WTC11 (cell line): ENCODE results near the gene GGN. TPM values are rescaled to one million over a fixed set of nuclear protein-coding genes. Genes with fewer than 3 reads are reported as not detected.
A peak's percentile ranks its signal among the peaks of the same experiment; 100 is the strongest.

Experiments
- ATAC-seq: fragments of 200-7000 bp; cut with Tn5 transposase; 2 replicates; pipeline ENCODE4 v1.10.0; 2021; ENCODE audit warnings: mild to moderate bottlenecking, moderate library complexity
- CTCF ChIA-PET: fragments of 300-600 bp; sonication (Branson Sonifier 250); formaldehyde crosslinking; loops from one replicate; lab custom pipeline; 2021; ENCODE audit warnings: antibody characterized with exemption; lab: Charles Lee
- POLR2A ChIA-PET: fragments of 350-600 bp; sonication (Branson Sonifier 250); formaldehyde crosslinking; loops from one replicate; lab custom pipeline; 2021; ENCODE audit warnings: antibody characterized with exemption; lab: Charles Lee
- DNase-seq: peaks from one replicate; pipeline ENCODE4 v3.0.0; 2021; ENCODE audit warnings: low spot score
- H3K27ac Mint-ChIP-seq: 2 replicates; pipeline ENCODE4 v1.8.0; 2021; ENCODE audit warnings: mixed read lengths
- H3K27me3 Mint-ChIP-seq: 2 replicates; pipeline ENCODE4 v1.8.0; 2021; ENCODE audit warnings: low read depth, mild to moderate bottlenecking, moderate library complexity, mixed read lengths
- H3K36me3 Mint-ChIP-seq: 2 replicates; pipeline ENCODE4 v1.8.0; 2021; ENCODE audit warnings: mixed read lengths
- H3K4me1 Mint-ChIP-seq: 2 replicates; pipeline ENCODE4 v1.8.0; 2022; ENCODE audit warnings: mixed read lengths
- H3K4me3 Mint-ChIP-seq: 2 replicates; pipeline ENCODE4 v1.8.0; 2021; ENCODE audit warnings: mild to moderate bottlenecking, moderate library complexity, mixed read lengths
- H3K9me3 Mint-ChIP-seq: 2 replicates; pipeline ENCODE4 v1.8.0; 2021; ENCODE audit warnings: mixed read lengths
- ATF6 ChIP-seq: sonication (generic); formaldehyde crosslinking; IDR thresholded peaks from 2 replicates; pipeline ENCODE4 v1.8.1; 2023; ENCODE audit warnings: mild to moderate bottlenecking, missing genetic modification reagents
- CDX4 ChIP-seq: fragments of 250-450 bp; sonication (Bioruptor Pico); IDR thresholded peaks from 2 replicates; pipeline ENCODE4 v1.9.0; 2021; ENCODE audit warnings: moderate library complexity, mild to moderate bottlenecking, inconsistent platforms, borderline replicate concordance
- E2F4 ChIP-seq: sonication (generic); formaldehyde crosslinking; IDR thresholded peaks from 2 replicates; pipeline ENCODE4 v1.8.1; 2022; ENCODE audit warnings: low read depth, mild to moderate bottlenecking, moderate library complexity, missing genetic modification reagents, borderline replicate concordance
- FOXP1 ChIP-seq: sonication (generic); formaldehyde crosslinking; IDR thresholded peaks from 2 replicates; pipeline ENCODE4 v1.8.0; 2022; ENCODE audit warnings: missing genetic modification reagents, mild to moderate bottlenecking, moderate library complexity, borderline replicate concordance
- IRF2 ChIP-seq: sonication (generic); formaldehyde crosslinking; IDR thresholded peaks from 2 replicates; pipeline ENCODE4 v1.8.0; 2022; ENCODE audit warnings: low read depth, missing genetic modification reagents, borderline replicate concordance
- JAZF1 ChIP-seq: fragments of 250-450 bp; sonication (Bioruptor Pico); IDR thresholded peaks from 2 replicates; pipeline ENCODE4 v1.9.0; 2021; ENCODE audit warnings: moderate library complexity, mild to moderate bottlenecking, inconsistent platforms
- MAX ChIP-seq: sonication (generic); formaldehyde crosslinking; IDR thresholded peaks from 2 replicates; pipeline ENCODE4 v1.8.0; 2022; ENCODE audit warnings: mild to moderate bottlenecking, missing genetic modification reagents
- NR2C2 ChIP-seq: sonication (generic); formaldehyde crosslinking; IDR thresholded peaks from 2 replicates; pipeline ENCODE4 v1.8.0; 2022; ENCODE audit warnings: mild to moderate bottlenecking, missing genetic modification reagents
- OVOL2 ChIP-seq: fragments of 250-450 bp; sonication (Bioruptor Pico); IDR thresholded peaks from 2 replicates; pipeline ENCODE4 v1.9.0; 2021; ENCODE audit warnings: mild to moderate bottlenecking, borderline replicate concordance
- PRDM15 ChIP-seq: sonication (generic); formaldehyde crosslinking; IDR thresholded peaks from 2 replicates; pipeline ENCODE4 v1.8.0; 2022; ENCODE audit warnings: missing genetic modification reagents
- RELA ChIP-seq: sonication (generic); formaldehyde crosslinking; IDR thresholded peaks from 2 replicates; pipeline ENCODE4 v1.8.1; 2022; ENCODE audit warnings: missing genetic modification reagents, mild to moderate bottlenecking, borderline replicate concordance
- RORB ChIP-seq: fragments of 250-450 bp; sonication (Bioruptor Pico); IDR thresholded peaks from 2 replicates; pipeline ENCODE4 v1.9.0; 2021; ENCODE audit warnings: mild to moderate bottlenecking
- STAT6 ChIP-seq: sonication (generic); formaldehyde crosslinking; conservative IDR thresholded peaks from 2 replicates; pipeline ENCODE4 v1.8.1; 2023; ENCODE audit warnings: mild to moderate bottlenecking, low read depth, missing genetic modification reagents, moderate library complexity
- USF2 ChIP-seq: sonication (generic); formaldehyde crosslinking; IDR thresholded peaks from 2 replicates; pipeline ENCODE4 v1.8.1; 2023; ENCODE audit warnings: mild to moderate bottlenecking, missing genetic modification reagents, moderate library complexity
- ZBTB43 ChIP-seq: sonication (generic); formaldehyde crosslinking; IDR thresholded peaks from 2 replicates; pipeline ENCODE4 v1.8.1; 2023; ENCODE audit warnings: mild to moderate bottlenecking, missing genetic modification reagents
- ZNF263 ChIP-seq: sonication (generic); formaldehyde crosslinking; IDR thresholded peaks from 2 replicates; pipeline ENCODE4 v1.8.1; 2022; ENCODE audit warnings: low read depth, mild to moderate bottlenecking, moderate library complexity, missing genetic modification reagents
- ZNF396 ChIP-seq: fragments of 250-450 bp; sonication (Bioruptor Pico); IDR thresholded peaks from 2 replicates; pipeline ENCODE4 v1.8.0; 2021; ENCODE audit warnings: mild to moderate bottlenecking, moderate library complexity, borderline replicate concordance
- ZNF416 ChIP-seq: fragments of 250-450 bp; sonication (Bioruptor Pico); IDR thresholded peaks from 2 replicates; pipeline ENCODE4 v1.9.0; 2021; ENCODE audit warnings: mild to moderate bottlenecking, inconsistent platforms
- ZNF423 ChIP-seq: fragments of 250-450 bp; sonication (Bioruptor Pico); IDR thresholded peaks from 2 replicates; pipeline ENCODE4 v2.1.2; 2022; ENCODE audit warnings: mild to moderate bottlenecking, moderate library complexity
- total RNA-seq: library from RNA; stranded (reverse); gene quantifications from 3 replicates; pipeline ENCODE4 v1.2.3, GENCODE V29; 2021

The GGN gene
- total RNA-seq, 1 experiment from 2014 or later = 2.4 TPM

- H3K27ac Mint-ChIP-seq = no peak overlapping the region
- H3K27me3 Mint-ChIP-seq = peaks cover 78% of the 10 kb centered on the region
- H3K9me3 Mint-ChIP-seq = no peaks in the 10 kb centered on the region
- ATAC-seq (no peak), DNase-seq (no peak)
- CTCF ChIA-PET = no interaction called here
- POLR2A ChIA-PET = no interaction called here
- H3K4me3 Mint-ChIP-seq = no peak overlapping the region
- TF ChIP-seq E2F4 (no peak), ZBTB43 (CRISPR knock-in tag) (no peak), STAT6 (CRISPR knock-in tag) (no peak), ZNF396 (CRISPR knock-in tag) (no peak), NR2C2 (CRISPR knock-in tag) (no peak), OVOL2 (no peak), RELA (CRISPR knock-in tag) (no peak), RORB (CRISPR knock-in tag) (no peak), IRF2 (CRISPR knock-in tag) (no peak)
- H3K4me1 Mint-ChIP-seq = no peaks in the 10 kb centered on the region
- peaks cover 6% of the 10 kb centered on the region; the same call in 1 of the 2 replicates for H3K36me3 Mint-ChIP-seq
These were observed 13.3 kb upstream of the GGN start for GRCh38 chr19:38401148-38401547.

- no peaks in the 10 kb centered on the region for H3K4me1 Mint-ChIP-seq
- POLR2A ChIA-PET = no interaction called here
- peaks cover 6% of the 10 kb centered on the region; the same call in 1 of the 2 replicates for H3K36me3 Mint-ChIP-seq
- CTCF ChIA-PET = interaction anchor here (0.6 to 1.1 kb wide), 2 partner anchors 78 to 160 kb away, joined by 3 to 6 read pairs; no protein-coding TSS in a partner anchor
- no peak for DNase-seq
- no peak for TF ChIP-seq MAX
- TF ChIP-seq USF2 (CRISPR knock-in tag) = 0 out of 2 replicates have a peak, but pooled peaks have one; percentile 29
- TF ChIP-seq JAZF1 = no peak
- H3K4me3 Mint-ChIP-seq = no peak overlapping the region
- ATAC-seq = no peak
- H3K9me3 Mint-ChIP-seq = no peaks in the 10 kb centered on the region
- H3K27ac Mint-ChIP-seq = no peak overlapping the region
- peaks cover 80% of the 10 kb centered on the region for H3K27me3 Mint-ChIP-seq
These were observed 12.5 kb upstream of the GGN start for GRCh38 chr19:38400361-38400760.

GRCh38 chr19:38399537-38399936 is 11.7 kb upstream of the GGN start:
- H3K36me3 Mint-ChIP-seq = peaks cover 6% of the 10 kb centered on the region; the same call in 1 of the 2 replicates
- POLR2A ChIA-PET = no interaction called here
- TF ChIP-seq ZNF416 (no peak), ZNF263 (no peak), FOXP1 (CRISPR knock-in tag) (no peak), ATF6 (CRISPR knock-in tag) (no peak), ZNF423 (CRISPR knock-in tag) (no peak), PRDM15 (CRISPR knock-in tag) (no peak), CDX4 (no peak)

More at GRCh38 chr19:38399537-38399936, 11.7 kb upstream of the GGN start:
- Mint-ChIP-seq H3K4me1 (peaks cover 6% of the 10 kb centered on the region; the same call in 1 of the 2 replicates), H3K9me3 (no peaks in the 10 kb centered on the region), H3K4me3 (no peak overlapping the region), H3K27me3 (peaks cover 83% of the 10 kb centered on the region), H3K27ac (no peak overlapping the region)
- ATAC-seq (no peak), DNase-seq (no peak)
- CTCF ChIA-PET = interaction anchor here (0.6 to 1.1 kb wide), 2 partner anchors 78 to 161 kb away, joined by 3 to 6 read pairs; no protein-coding TSS in a partner anchor
